HepG2 (cell line): Measurements from ENCODE around the gene CD300A. TPM values are rescaled to one million over a fixed set of nuclear protein-coding genes. Genes with fewer than 3 reads are reported as not detected.

ENCODE experiments used
- ATAD3A ChIP-seq: sonication (generic); formaldehyde crosslinking; IDR thresholded peaks from 2 replicates; pipeline ENCODE4 v1.4.0; 2020; ENCODE audit warnings: missing genetic modification reagents
- BHLHE40 ChIP-seq: IDR thresholded peaks from 2 replicates; pipeline ENCODE4 v1.6.1; 2011; ENCODE audit warnings: low read length, improper control_type of control experiment
- GTF3A ChIP-seq: sonication (generic); formaldehyde crosslinking; conservative IDR thresholded peaks from 2 replicates; pipeline ENCODE4 v1.4.0; 2020; ENCODE audit warnings: mild to moderate bottlenecking, missing genetic modification reagents
- HDAC1 ChIP-seq: sonication (generic); formaldehyde crosslinking; IDR thresholded peaks from 2 replicates; pipeline ENCODE4 v1.5.1; 2020; ENCODE audit warnings: mild to moderate bottlenecking, missing genetic modification reagents
- HOXD1 ChIP-seq: sonication (generic); formaldehyde crosslinking; IDR thresholded peaks from 2 replicates; pipeline ENCODE4 v1.5.0; 2020; ENCODE audit warnings: missing genetic modification reagents
- IRF2 ChIP-seq: IDR thresholded peaks from 2 replicates; pipeline ENCODE4 v1.6.1; 2018; ENCODE audit warnings: missing genetic modification reagents, missing compliant biosample characterization
- MAZ ChIP-seq, 2 experiments: sonication (generic) in 1 of 2; formaldehyde crosslinking in 1 of 2; IDR thresholded peaks; 2 replicates each; pipeline versions ENCODE4 v1.5.0 to v1.6.1; 2012 to 2020; ENCODE audit warnings: low read depth in 2 of 2, mild to moderate bottlenecking in 2 of 2, borderline replicate concordance in 1 of 2, improper control_type of control experiment in 1 of 2, low read length in 1 of 2, missing genetic modification reagents in 1 of 2, moderate library complexity in 1 of 2
- NCOA5 ChIP-seq: sonication (generic); formaldehyde crosslinking; IDR thresholded peaks from 2 replicates; pipeline ENCODE4 v1.4.0; 2020; ENCODE audit warnings: missing genetic modification reagents
- NKX3-1 ChIP-seq: sonication (generic); formaldehyde crosslinking; IDR thresholded peaks from 2 replicates; pipeline ENCODE4 v1.5.0; 2020; ENCODE audit warnings: missing genetic modification reagents
- PBX3 ChIP-seq: sonication (generic); formaldehyde crosslinking; IDR thresholded peaks from 2 replicates; pipeline ENCODE4 v1.8.1; 2023; ENCODE audit warnings: missing genetic modification reagents, inconsistent platforms, borderline replicate concordance
- RARG ChIP-seq: sonication (generic); formaldehyde crosslinking; IDR thresholded peaks from 2 replicates; pipeline ENCODE4 v1.4.0; 2020; ENCODE audit warnings: low read depth, mild to moderate bottlenecking, missing genetic modification reagents
- RBAK ChIP-seq: sonication (generic); formaldehyde crosslinking; IDR thresholded peaks from 2 replicates; pipeline ENCODE4 v1.5.1; 2020; ENCODE audit warnings: mild to moderate bottlenecking, missing genetic modification reagents
- SP140L ChIP-seq: sonication (generic); formaldehyde crosslinking; IDR thresholded peaks from 2 replicates; pipeline ENCODE4 v1.4.0; 2020; ENCODE audit warnings: missing genetic modification reagents, borderline replicate concordance
- STAT5B ChIP-seq: sonication (generic); formaldehyde crosslinking; IDR thresholded peaks from 2 replicates; pipeline ENCODE4 v1.4.0; 2020; ENCODE audit warnings: missing genetic modification reagents
- TAF15 ChIP-seq: fragments of 200-400 bp; formaldehyde crosslinking; IDR thresholded peaks from one replicate; pipeline ENCODE4 v1.6.1; 2018; ENCODE audit warnings: mild to moderate bottlenecking, low read depth, low read length; ENCODE audit not compliant: poor library complexity, severe bottlenecking
- ZNF10 ChIP-seq: sonication (generic); formaldehyde crosslinking; IDR thresholded peaks from 2 replicates; pipeline ENCODE4 v1.4.0; 2020; ENCODE audit warnings: mild to moderate bottlenecking, low read depth, missing genetic modification reagents, borderline replicate concordance
- ZNF432 ChIP-seq: sonication (generic); formaldehyde crosslinking; IDR thresholded peaks from 2 replicates; pipeline ENCODE4 v1.5.0; 2020; ENCODE audit warnings: missing genetic modification reagents, mild to moderate bottlenecking, borderline replicate concordance
- ZNF512B ChIP-seq: sonication (generic); formaldehyde crosslinking; IDR thresholded peaks from 2 replicates; pipeline ENCODE4 v1.5.1; 2020; ENCODE audit warnings: missing genetic modification reagents, mild to moderate bottlenecking, borderline replicate concordance
- ZNF749 ChIP-seq: sonication (generic); formaldehyde crosslinking; IDR thresholded peaks from 2 replicates; pipeline ENCODE4 v1.8.0; 2022; ENCODE audit warnings: mild to moderate bottlenecking, missing genetic modification reagents, moderate library complexity, borderline replicate concordance
- ZNF780A ChIP-seq: sonication (generic); formaldehyde crosslinking; IDR thresholded peaks from 2 replicates; pipeline ENCODE4 v1.8.0; 2022; ENCODE audit warnings: mild to moderate bottlenecking, missing genetic modification reagents, moderate library complexity
- ZSCAN22 ChIP-seq: sonication (generic); formaldehyde crosslinking; IDR thresholded peaks from 2 replicates; pipeline ENCODE4 v1.4.0; 2020; ENCODE audit warnings: mild to moderate bottlenecking, missing genetic modification reagents
- polyA plus RNA-seq, 8 experiments: library from polyadenylated mRNA; depleted of rRNA in 3 of 8; stranded (reverse) in 7 of 8; unstranded in 1 of 8; fragments of >200 nt; fragmentation: Illumina TruSeq in 4 of 8; extraction: Trizol in 4 of 8; gene quantifications; 2 replicates each; pipeline versions ENCODE4 v1.2.1 to v1.2.3, GENCODE V29; 2011 to 2016; ENCODE audit warnings: low read depth in 4 of 8, missing spikeins in 1 of 8, mixed read lengths in 1 of 8; ENCODE audit not compliant: insufficient read depth in 1 of 8
- total RNA-seq, 5 experiments: library from RNA; depleted of rRNA; stranded (reverse); fragments of >200 nt; fragmentation: Illumina TruSeq; extraction: Trizol; gene quantifications; 2 replicates each; pipeline ENCODE4 v1.2.3, GENCODE V29; 2016; ENCODE audit warnings: low read depth in 1 of 5
- TF ChIP-seq, protein P1 (sequence below): sonication (generic); formaldehyde crosslinking; IDR thresholded peaks from 2 replicates; pipeline ENCODE4 v1.4.0; 2020; ENCODE audit warnings: mild to moderate bottlenecking, missing genetic modification reagents
- TF ChIP-seq, protein P2 (sequence below): IDR thresholded peaks from 2 replicates; pipeline ENCODE4 v1.6.1; 2016

CD300A gene
- total and polyA plus RNA-seq, 2 of the 13 experiments (the other 11 are each of a cell fraction or from before 2014, with no cell fraction given) = not detected

- TF ChIP-seq ZNF512B (CRISPR knock-in tag) (0 out of 2 replicates have a peak, but pooled peaks have one; percentile 29), ATAD3A (CRISPR knock-in tag) (no peak), TAF15 (no peak), IRF2 (CRISPR knock-in tag) (peak; percentile 92), BHLHE40 (peak; percentile 85), RARG (CRISPR knock-in tag) (0 out of 2 replicates have a peak, but pooled peaks have one; percentile 83), HOXD1 (CRISPR knock-in tag) (peak; percentile 27), NKX3-1 (CRISPR knock-in tag) (peak; percentile 97), SP140L (CRISPR knock-in tag) (no peak), GTF3A (CRISPR knock-in tag) (0 out of 2 replicates have a peak, but pooled peaks have one; percentile 75), NCOA5 (CRISPR knock-in tag) (no peak), ZNF10 (CRISPR knock-in tag) (no peak), HDAC1 (CRISPR knock-in tag) (peak; percentile 93), ZNF432 (CRISPR knock-in tag) (no peak), MAZ (IDR thresholded peaks at IDR 0.05; ENCODE audit: borderline replicate concordance, low read depth, low read length) (peak; percentile 80), MAZ (CRISPR knock-in tag; IDR thresholded peaks at IDR 0.05; ENCODE audit: low read depth) (peak; percentile 91), ZNF780A (CRISPR knock-in tag) (no peak), ZNF749 (CRISPR knock-in tag) (no peak), STAT5B (CRISPR knock-in tag) (no peak), RBAK (no peak; the same call in 1 of the 2 replicates), PBX3 (CRISPR knock-in tag) (peak; percentile 87), ZSCAN22 (CRISPR knock-in tag) (peak; percentile 84)
- TF ChIP-seq, protein P1, sequence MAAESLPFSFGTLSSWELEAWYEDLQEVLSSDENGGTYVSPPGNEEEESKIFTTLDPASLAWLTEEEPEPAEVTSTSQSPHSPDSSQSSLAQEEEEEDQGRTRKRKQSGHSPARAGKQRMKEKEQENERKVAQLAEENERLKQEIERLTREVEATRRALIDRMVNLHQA (CRISPR knock-in tag) = 0 out of 2 replicates have a peak, but pooled peaks have one; percentile 26
- TF ChIP-seq, protein P2, sequence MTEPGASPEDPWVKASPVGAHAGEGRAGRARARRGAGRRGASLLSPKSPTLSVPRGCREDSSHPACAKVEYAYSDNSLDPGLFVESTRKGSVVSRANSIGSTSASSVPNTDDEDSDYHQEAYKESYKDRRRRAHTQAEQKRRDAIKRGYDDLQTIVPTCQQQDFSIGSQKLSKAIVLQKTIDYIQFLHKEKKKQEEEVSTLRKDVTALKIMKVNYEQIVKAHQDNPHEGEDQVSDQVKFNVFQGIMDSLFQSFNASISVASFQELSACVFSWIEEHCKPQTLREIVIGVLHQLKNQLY (CRISPR knock-in tag) = peak; percentile 99
Measured at GRCh38 chr17:74442670-74443515, 23.5 kb upstream of the CD300A start (continued).
